H1 (cell line): ENCODE measurements around the gene C2CD5.

Experiments used
- BCL11A ChIP-seq, 2 experiments: IDR thresholded peaks; one replicate each; pipeline ENCODE4 v1.6.1; 2011; ENCODE audit warnings: low read depth in 2 of 2, low read length in 2 of 2, mild to moderate bottlenecking in 2 of 2
- BRCA1 ChIP-seq: IDR thresholded peaks from 2 replicates; pipeline ENCODE4 v1.6.1; 2012; ENCODE audit warnings: low read depth, low read length, improper control_type of control experiment
- CTCF ChIP-seq, 3 experiments: IDR thresholded peaks; 1 replicate in 2 of 3; 2 replicates in 1 of 3; pipeline versions ENCODE4 v1.5.1 to v1.6.1; 2011; ENCODE audit warnings: low read length in 3 of 3, mild to moderate bottlenecking in 3 of 3, inconsistent platforms in 2 of 3, low read depth in 1 of 3, moderate library complexity in 1 of 3; ENCODE audit not compliant: insufficient read depth in 1 of 3; ENCODE audit errors: control extremely low read depth in 1 of 3
- FOSL1 ChIP-seq: IDR thresholded peaks from 2 replicates; pipeline ENCODE4 v1.6.1; 2011; ENCODE audit warnings: mild to moderate bottlenecking, low read depth, low read length, moderate library complexity; ENCODE audit not compliant: insufficient read depth
- POLR2A ChIP-seq, 2 experiments: IDR thresholded peaks; 1 replicate in 1 of 2; 2 replicates in 1 of 2; pipeline ENCODE4 v1.6.1; 2011; ENCODE audit warnings: low read depth in 2 of 2, low read length in 2 of 2, mild to moderate bottlenecking in 2 of 2; ENCODE audit errors: control extremely low read depth in 1 of 2
- POLR2AphosphoS5 ChIP-seq: IDR thresholded peaks from 2 replicates; pipeline ENCODE4 v1.6.1; 2011; ENCODE audit warnings: low read depth, low read length
- SIN3A ChIP-seq, 2 experiments: IDR thresholded peaks in 1 of 2; conservative IDR thresholded peaks in 1 of 2; 2 replicates each; pipeline ENCODE4 v1.6.1; 2011 to 2012; ENCODE audit warnings: low read length in 2 of 2, improper control_type of control experiment in 1 of 2, low read depth in 1 of 2, mild to moderate bottlenecking in 1 of 2
- ZNF274 ChIP-seq: IDR thresholded peaks from 2 replicates; pipeline ENCODE4 v1.7.0; 2012; ENCODE audit warnings: low read length, borderline replicate concordance; ENCODE audit errors: extremely low read depth
- TF ChIP-seq, protein P1 (sequence below): IDR thresholded peaks from 2 replicates; pipeline ENCODE4 v1.6.1; 2011; ENCODE audit warnings: low read length, improper control_type of control experiment

GRCh38 chr12:22491034-22491433, 53.3 kb downstream of the C2CD5 start:
- TF ChIP-seq ZNF274, result no peak
- TF ChIP-seq BCL11A (IDR thresholded peaks at IDR 0.05; ENCODE audit: low read depth in 2 of 2, low read length in 2 of 2), result no peak
- no peak for TF ChIP-seq SIN3A (conservative IDR thresholded peaks at IDR 0.05 in 1 of 2, IDR thresholded peaks at IDR 0.05 in 1 of 2; ENCODE audit: low read depth in 1 of 2, low read length in 2 of 2)
- TF ChIP-seq, protein P1, sequence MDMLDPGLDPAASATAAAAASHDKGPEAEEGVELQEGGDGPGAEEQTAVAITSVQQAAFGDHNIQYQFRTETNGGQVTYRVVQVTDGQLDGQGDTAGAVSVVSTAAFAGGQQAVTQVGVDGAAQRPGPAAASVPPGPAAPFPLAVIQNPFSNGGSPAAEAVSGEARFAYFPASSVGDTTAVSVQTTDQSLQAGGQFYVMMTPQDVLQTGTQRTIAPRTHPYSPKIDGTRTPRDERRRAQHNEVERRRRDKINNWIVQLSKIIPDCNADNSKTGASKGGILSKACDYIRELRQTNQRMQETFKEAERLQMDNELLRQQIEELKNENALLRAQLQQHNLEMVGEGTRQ, result no peak
- TF ChIP-seq FOSL1, result no peak
- no peak for TF ChIP-seq BRCA1
- no peak for TF ChIP-seq CTCF (IDR thresholded peaks at IDR 0.05; ENCODE audit: control extremely low read depth in 1 of 3, insufficient read depth in 1 of 3, low read depth in 1 of 3, low read length in 3 of 3)
- no peak for TF ChIP-seq POLR2AphosphoS5
- TF ChIP-seq POLR2A (IDR thresholded peaks at IDR 0.05; ENCODE audit: control extremely low read depth in 1 of 2, low read depth in 2 of 2, low read length in 2 of 2), result no peak
